HepG2 (cell line): ENCODE measurements around the gene TRRAP. TPM values are rescaled to one million over a fixed set of nuclear protein-coding genes. Genes with fewer than 3 reads are reported as not detected.

ENCODE experiments used
- ATAC-seq: fragments of 200-7000 bp; cut with Tn5 transposase; 3 replicates; pipeline ENCODE4 v1.9.1; 2020; ENCODE audit warnings: mild to moderate bottlenecking, moderate library complexity
- BruUV-seq: library from RNA; stranded (reverse); fragments of 400-500 nt; replicated peaks from 2 replicates; lab custom pipeline; 2021; lab: Mats Ljungman, UMichigan
- CTCF ChIA-PET: fragments of 300-600 bp; formaldehyde crosslinking; extraction: SDS; loops from one replicate; lab custom pipeline; 2021; ENCODE audit warnings: low total read pairs, inconsistent platforms, low intra/inter-chr PET ratio; lab: Yijun Ruan, JAX
- POLR2A ChIA-PET: fragments of 350-600 bp; sonication (Branson Sonifier 250); formaldehyde crosslinking; loops from one replicate; lab custom pipeline; 2020; ENCODE audit warnings: antibody characterized with exemption, inconsistent platforms; lab: Yijun Ruan, JAX
- DNase-seq: peaks from one replicate; pipeline ENCODE4 v3.0.0-alpha.2; 2015; ENCODE audit warnings: low spot score
- FAIRE-seq: peaks from 3 replicates; lab custom pipeline; 2011; peaks lifted over from hg19 to GRCh38; lab: Jason Lieb, UNC
- H2AFZ ChIP-seq: one replicate; pipeline ENCODE4 v1.6.1; 2011; ENCODE audit warnings: low read length, inconsistent platforms
- H3K27ac ChIP-seq: fragments of 300-600 bp; 3 replicates; pipeline ENCODE4 v1.8.0; 2011; ENCODE audit warnings: mixed run types, mild to moderate bottlenecking, mixed read lengths, low read length, inconsistent platforms; ENCODE audit not compliant: insufficient read depth; ENCODE audit errors: extremely low read length
- H3K27me3 ChIP-seq, 2 experiments: fragments of 200-600 bp in 1 of 2; 2 replicates in 1 of 2; 3 replicates in 1 of 2; pipeline versions ENCODE4 v1.6.0 to v1.8.0; 2011; ENCODE audit warnings: low read length in 2 of 2, mild to moderate bottlenecking in 2 of 2, moderate library complexity in 2 of 2, inconsistent platforms in 1 of 2; ENCODE audit not compliant: insufficient read depth in 2 of 2, control insufficient read depth in 1 of 2
- H3K36me3 ChIP-seq, 2 experiments: fragments of 200-600 bp in 1 of 2; replicated peaks in 1 of 2; 2 replicates in 1 of 2; 3 replicates in 1 of 2; pipeline versions ENCODE4 v1.5.1 to v1.8.0; 2011; ENCODE audit warnings: low read length in 2 of 2, inconsistent platforms in 1 of 2; ENCODE audit not compliant: insufficient read depth in 2 of 2, control insufficient read depth in 1 of 2
- H3K4me1 ChIP-seq: 2 replicates; pipeline ENCODE4 v1.5.1; 2012; ENCODE audit warnings: low read length, inconsistent platforms; ENCODE audit not compliant: insufficient read depth
- H3K4me2 ChIP-seq: 2 replicates; pipeline ENCODE4 v1.6.0; 2011; ENCODE audit warnings: low read depth, low read length, inconsistent platforms
- H3K4me3 ChIP-seq, 3 experiments: fragments of 200-600 bp in 1 of 3; sonication (generic), shearing (Covaris generic) in 1 of 3; replicated peaks in 1 of 3; 2 replicates each; pipeline ENCODE4 v1.5.1; 2011 to 2016; ENCODE audit warnings: low read length in 3 of 3, inconsistent platforms in 2 of 3, low read depth in 2 of 3, mild to moderate bottlenecking in 2 of 3, control low read depth in 1 of 3, mixed read lengths in 1 of 3; ENCODE audit not compliant: insufficient read depth in 1 of 3
- H3K79me2 ChIP-seq: one replicate; pipeline ENCODE4 v1.6.1; 2011; ENCODE audit warnings: low read length, inconsistent platforms; ENCODE audit not compliant: insufficient read depth
- H3K9ac ChIP-seq: 2 replicates; pipeline ENCODE4 v1.6.0; 2011; ENCODE audit warnings: mild to moderate bottlenecking, low read depth, low read length, inconsistent platforms; ENCODE audit not compliant: insufficient read depth
- H3K9me3 ChIP-seq: 2 replicates; pipeline ENCODE4 v1.5.1; 2012; ENCODE audit warnings: mild to moderate bottlenecking, low read length
- H4K20me1 ChIP-seq: 2 replicates; pipeline ENCODE4 v1.6.0; 2011; ENCODE audit warnings: inconsistent platforms, mild to moderate bottlenecking, low read length, moderate library complexity; ENCODE audit not compliant: insufficient read depth
- GZF1 ChIP-seq: sonication (generic); formaldehyde crosslinking; IDR thresholded peaks from 2 replicates; pipeline ENCODE4 v1.5.1; 2020; ENCODE audit warnings: mild to moderate bottlenecking, missing genetic modification reagents
- HNRNPL ChIP-seq: fragments of 200-400 bp; formaldehyde crosslinking; IDR thresholded peaks from 2 replicates; pipeline ENCODE4 v1.6.1; 2017; ENCODE audit warnings: mild to moderate bottlenecking, low read depth, low read length
- HOXA3 ChIP-seq: sonication (generic); formaldehyde crosslinking; IDR thresholded peaks from 2 replicates; pipeline ENCODE4 v1.5.0; 2020; ENCODE audit warnings: missing genetic modification reagents
- KLF15 ChIP-seq: sonication (generic); formaldehyde crosslinking; IDR thresholded peaks from 2 replicates; pipeline ENCODE4 v1.8.1; 2023; ENCODE audit warnings: borderline replicate concordance, mild to moderate bottlenecking, inconsistent platforms, missing genetic modification reagents, mixed read lengths
- KLF9 ChIP-seq: IDR thresholded peaks from 2 replicates; pipeline ENCODE4 v1.6.1; 2016; ENCODE audit warnings: low read depth
- KMT2A ChIP-seq: sonication (generic); formaldehyde crosslinking; IDR thresholded peaks from 2 replicates; pipeline ENCODE4 v1.4.0; 2020; ENCODE audit warnings: missing genetic modification reagents
- MAF1 ChIP-seq: sonication (generic); formaldehyde crosslinking; IDR thresholded peaks from 2 replicates; pipeline ENCODE4 v1.5.0; 2020; ENCODE audit warnings: missing genetic modification reagents, borderline replicate concordance
- NCOA1 ChIP-seq: sonication (generic); formaldehyde crosslinking; IDR thresholded peaks from 2 replicates; pipeline ENCODE4 v1.9.0; 2021; ENCODE audit warnings: missing genetic modification reagents
- WGBS: methylation state at CpG from one replicate; pipeline ENCODE4 v1.1.6; 2017; ENCODE audit warnings: low lambda C conversion rate; 5-methylcytosine and 5-hydroxymethylcytosine counted together
- in situ Hi-C: cut with HindIII; loops from 2 replicates; pipeline ENCODE4 v1.10.0; 2017; ENCODE audit warnings: low pct_unique_long_range_greater_than_20kb; ENCODE audit not compliant: extremely low pct_ligation_motif_present
- intact Hi-C: fragments of 100-400 bp; cut with micrococcal nuclease; formaldehyde crosslinking; loops from one replicate; pipeline ENCODE4 v1.10.0; 2022; ENCODE audit not compliant: unreplicated experiment
- polyA plus RNA-seq, 8 experiments: library from polyadenylated mRNA; depleted of rRNA in 3 of 8; stranded (reverse) in 7 of 8; unstranded in 1 of 8; fragments of >200 nt; fragmentation: Illumina TruSeq in 4 of 8; extraction: Trizol in 4 of 8; gene quantifications; 2 replicates each; pipeline versions ENCODE4 v1.2.1 to v1.2.3, GENCODE V29; 2011 to 2016; ENCODE audit warnings: low read depth in 4 of 8, missing spikeins in 1 of 8, mixed read lengths in 1 of 8; ENCODE audit not compliant: insufficient read depth in 1 of 8
- total RNA-seq, 5 experiments: library from RNA; depleted of rRNA; stranded (reverse); fragments of >200 nt; fragmentation: Illumina TruSeq; extraction: Trizol; gene quantifications; 2 replicates each; pipeline ENCODE4 v1.2.3, GENCODE V29; 2016; ENCODE audit warnings: low read depth in 1 of 5
- TF ChIP-seq, protein P1 (sequence below): sonication (generic); formaldehyde crosslinking; IDR thresholded peaks from 2 replicates; pipeline ENCODE4 v1.4.0; 2020; ENCODE audit warnings: missing genetic modification reagents

The TRRAP gene
- total and polyA plus RNA-seq, 2 of the 13 experiments (the other 11 are each of a cell fraction or from before 2014, with no cell fraction given), result 8.6 to 10.5 TPM

DNA sequence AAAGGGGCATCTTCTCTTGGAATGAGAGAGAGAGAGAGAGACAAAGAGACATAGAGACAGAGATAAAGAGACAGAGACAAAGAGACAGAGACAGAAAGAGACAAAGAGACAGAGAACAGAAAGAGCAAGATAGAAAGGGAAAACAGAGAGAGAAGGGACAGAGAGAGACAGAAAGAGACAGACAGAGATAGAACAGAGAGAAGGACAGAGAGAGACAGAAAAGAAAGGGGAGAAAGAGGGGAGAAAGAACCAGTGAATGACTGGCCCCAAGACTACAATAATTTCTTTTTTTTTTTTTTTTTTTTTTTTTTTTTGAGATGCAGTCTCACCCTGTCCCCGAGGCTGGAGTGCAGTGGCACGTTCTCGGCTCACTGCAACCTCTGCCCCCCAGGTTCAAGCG, 16.1 kb upstream of the TRRAP start (continued):
- TF ChIP-seq NCOA1 (CRISPR knock-in tag) (no peak), GZF1 (CRISPR knock-in tag) (no peak), MAF1 (CRISPR knock-in tag) (no peak), KLF9 (no peak), KLF15 (CRISPR knock-in tag) (no peak), HOXA3 (CRISPR knock-in tag) (no peak)
- TF ChIP-seq, protein P1, sequence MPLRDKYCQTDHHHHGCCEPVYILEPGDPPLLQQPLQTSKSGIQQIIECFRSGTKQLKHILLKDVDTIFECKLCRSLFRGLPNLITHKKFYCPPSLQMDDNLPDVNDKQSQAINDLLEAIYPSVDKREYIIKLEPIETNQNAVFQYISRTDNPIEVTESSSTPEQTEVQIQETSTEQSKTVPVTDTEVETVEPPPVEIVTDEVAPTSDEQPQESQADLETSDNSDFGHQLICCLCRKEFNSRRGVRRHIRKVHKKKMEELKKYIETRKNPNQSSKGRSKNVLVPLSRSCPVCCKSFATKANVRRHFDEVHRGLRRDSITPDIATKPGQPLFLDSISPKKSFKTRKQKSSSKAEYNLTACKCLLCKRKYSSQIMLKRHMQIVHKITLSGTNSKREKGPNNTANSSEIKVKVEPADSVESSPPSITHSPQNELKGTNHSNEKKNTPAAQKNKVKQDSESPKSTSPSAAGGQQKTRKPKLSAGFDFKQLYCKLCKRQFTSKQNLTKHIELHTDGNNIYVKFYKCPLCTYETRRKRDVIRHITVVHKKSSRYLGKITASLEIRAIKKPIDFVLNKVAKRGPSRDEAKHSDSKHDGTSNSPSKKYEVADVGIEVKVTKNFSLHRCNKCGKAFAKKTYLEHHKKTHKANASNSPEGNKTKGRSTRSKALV (CRISPR knock-in tag), result no peak

DNA sequence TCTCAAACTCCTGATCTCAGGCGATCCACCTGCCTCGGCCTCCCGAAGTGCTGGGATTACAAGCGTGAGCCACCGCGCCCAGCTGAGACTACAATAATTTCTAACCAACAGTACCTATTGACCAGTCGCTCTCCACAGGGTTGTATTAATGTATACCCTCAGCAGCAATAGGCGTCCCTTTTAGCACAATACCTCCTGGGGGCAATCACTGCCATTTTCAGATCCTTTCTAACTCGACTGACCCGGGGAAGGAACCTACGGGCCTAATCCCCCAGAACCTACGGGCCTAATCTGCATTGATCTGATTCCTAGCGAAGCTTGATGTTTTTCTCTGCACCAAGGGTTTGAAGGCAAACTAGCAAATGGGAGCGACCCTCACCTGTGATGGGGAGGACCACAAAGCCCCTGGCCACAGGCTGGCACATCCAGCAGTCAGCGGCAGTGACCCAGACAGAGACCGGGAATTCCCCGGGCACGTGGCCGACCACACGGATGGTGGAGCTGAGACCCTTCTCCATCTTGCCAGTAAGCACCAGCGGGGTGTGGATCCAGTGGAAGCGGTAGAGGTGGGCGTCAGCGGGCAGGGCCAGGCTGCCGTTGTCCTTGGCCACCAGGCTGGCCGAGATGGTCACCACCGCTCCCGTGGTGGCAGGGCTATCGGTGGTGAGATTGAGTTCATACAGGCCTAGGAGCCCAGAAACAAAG, 15.5 kb upstream of the TRRAP start:
- Histone ChIP-seq H3K4me1 (peaks cover 35% of the 10 kb centered on the region), H3K27ac (no peak overlapping the region), H3K27me3 (peaks cover 0 to 10% of the 10 kb centered on the region in 2 experiments; a peak in 1 of 5 replicates), H4K20me1 (no peaks in the 10 kb centered on the region), H3K9me3 (no peaks in the 10 kb centered on the region), H3K36me3 (no peaks in the 10 kb centered on the region), H3K4me2 (no peak overlapping the region), H3K4me3 (no peak overlapping the region), H3K9ac (no peak overlapping the region), H2AFZ (no peak overlapping the region), H3K79me2 (no peaks in the 10 kb centered on the region)
- ChIA-PET POLR2A (no interaction called here), CTCF (no interaction called here)
- BruUV-seq, result no TSS peak
- 64% methylated on average over 29 of the region's 29 CpGs for WGBS
- 0 out of 2 replicates have a peak, but pooled peaks have one; percentile 39 for TF ChIP-seq HNRNPL
- no peak for TF ChIP-seq KMT2A (CRISPR knock-in tag)
- FAIRE-seq (no peak), ATAC-seq (no peak), DNase-seq (no peak)
- in situ Hi-C loops (no loop called here), intact Hi-C loops (no loop called here)
